Measurements from ENCODE around the gene GAL3ST1. TPM values are rescaled to one million over a fixed set of nuclear protein-coding genes. Genes with fewer than 3 reads are reported as not detected.

GAL3ST1 gene
- total RNA-seq, 2 experiments from 2014 or later: not detected

GRCh38 chr22:30615543-30615954 is 41.1 kb upstream of the GAL3ST1 start:
- Histone ChIP-seq H4K20me1 (ENCODE audit: insufficient read depth, low read length) (no peaks in the 10 kb centered on the region), H3K36me3 (ENCODE audit: insufficient read depth, low read length) (no peaks in the 10 kb centered on the region), H3K4me2 (ENCODE audit: low read length) (no peak overlapping the region), H3K4me3 (ENCODE audit: low read depth, low read length, poor library complexity, severe bottlenecking) (no peak overlapping the region), H3K9me3 (ENCODE audit: low read length) (no peaks in the 10 kb centered on the region), H3K27ac (ENCODE audit: low read depth, low read length, poor library complexity, severe bottlenecking) (no peak overlapping the region), H2AFZ (ENCODE audit: low read length) (no peak overlapping the region), H3K4me1 (ENCODE audit: insufficient read depth, low read length, poor library complexity, severe bottlenecking) (no peaks in the 10 kb centered on the region), H3K79me2 (ENCODE audit: insufficient read depth, low read depth, low read length) (no peaks in the 10 kb centered on the region), H3K9me2 (ENCODE audit: insufficient read depth, low read length) (no peaks in the 10 kb centered on the region)
- intact Hi-C loops (cut with micrococcal nuclease; ENCODE audit: unreplicated experiment): no loop called here
- DNase-seq (ENCODE audit: low spot score): no peak
- ChIA-PET CTCF (ENCODE audit: unreplicated experiment) (no interaction called here), POLR2A (no interaction called here)
- TF ChIP-seq EZH2phosphoT487 (IDR thresholded peaks at IDR 0.05; ENCODE audit: borderline replicate concordance, low read depth, low read length) (no peak), CTCF (conservative IDR thresholded peaks at IDR 0.05; ENCODE audit: low read length) (no peak)
- BruUV-seq (replicated peaks): no TSS peak

- no peak for DNase-seq (ENCODE audit: low spot score)
- intact Hi-C loops (cut with micrococcal nuclease; ENCODE audit: unreplicated experiment): no loop called here
- Histone ChIP-seq H2AFZ (ENCODE audit: low read length) (no peak overlapping the region), H3K4me1 (ENCODE audit: insufficient read depth, low read length, poor library complexity, severe bottlenecking) (no peaks in the 10 kb centered on the region), H3K36me3 (ENCODE audit: insufficient read depth, low read length) (no peaks in the 10 kb centered on the region), H4K20me1 (ENCODE audit: insufficient read depth, low read length) (no peaks in the 10 kb centered on the region), H3K4me3 (ENCODE audit: low read depth, low read length, poor library complexity, severe bottlenecking) (no peak overlapping the region), H3K4me2 (ENCODE audit: low read length) (no peak overlapping the region), H3K27ac (ENCODE audit: low read depth, low read length, poor library complexity, severe bottlenecking) (no peak overlapping the region), H3K9me3 (ENCODE audit: low read length) (no peaks in the 10 kb centered on the region), H3K79me2 (ENCODE audit: insufficient read depth, low read depth, low read length) (no peaks in the 10 kb centered on the region), H3K9me2 (ENCODE audit: insufficient read depth, low read length) (no peaks in the 10 kb centered on the region)
- no TSS peak for BruUV-seq (replicated peaks)
- ChIA-PET POLR2A (no interaction called here), CTCF (ENCODE audit: unreplicated experiment) (no interaction called here)
- TF ChIP-seq CTCF (conservative IDR thresholded peaks at IDR 0.05; ENCODE audit: low read length) (no peak), EZH2phosphoT487 (IDR thresholded peaks at IDR 0.05; ENCODE audit: borderline replicate concordance, low read depth, low read length) (no peak)
Observed at GRCh38 chr22:30614879-30615278, 40.4 kb upstream of the GAL3ST1 start.

- DNase-seq (ENCODE audit: low spot score): no peak
- no peak overlapping the region for H2AFZ ChIP-seq (ENCODE audit: low read length)
- TF ChIP-seq CTCF (conservative IDR thresholded peaks at IDR 0.05; ENCODE audit: low read length): no peak
- no peak overlapping the region for H3K27ac ChIP-seq (ENCODE audit: low read depth, low read length, poor library complexity, severe bottlenecking)
- no peaks in the 10 kb centered on the region for H3K79me2 ChIP-seq (ENCODE audit: insufficient read depth, low read depth, low read length)
- no peaks in the 10 kb centered on the region for H4K20me1 ChIP-seq (ENCODE audit: insufficient read depth, low read length)
- no peak overlapping the region for H3K4me2 ChIP-seq (ENCODE audit: low read length)
- H3K4me3 ChIP-seq (ENCODE audit: low read depth, low read length, poor library complexity, severe bottlenecking): no peak overlapping the region
- no peaks in the 10 kb centered on the region for H3K36me3 ChIP-seq (ENCODE audit: insufficient read depth, low read length)
- POLR2A ChIA-PET: no interaction called here
- H3K4me1 ChIP-seq (ENCODE audit: insufficient read depth, low read length, poor library complexity, severe bottlenecking): peaks cover 5% of the 10 kb centered on the region
- no peaks in the 10 kb centered on the region for H3K9me3 ChIP-seq (ENCODE audit: low read length)
- no peaks in the 10 kb centered on the region for H3K9me2 ChIP-seq (ENCODE audit: insufficient read depth, low read length)
- CTCF ChIA-PET (ENCODE audit: unreplicated experiment): no interaction called here
- no TSS peak for BruUV-seq (replicated peaks)
- intact Hi-C loops (cut with micrococcal nuclease; ENCODE audit: unreplicated experiment): no loop called here
Observed at GRCh38 chr22:30614268-30614667, 39.8 kb upstream of the GAL3ST1 start.
